Activated naive CD4-positive, alpha-beta T cell treated with anti-CD3 and anti-CD28 coated beads, Interleukin-2, amount 50 U/mL, for 16 hours (primary cell): Measurements from ENCODE around the gene COL9A3.

ENCODE experiments used
- DNase-seq: peaks from one replicate; pipeline ENCODE4 v3.0.0-alpha.2; 2020

Gene COL9A3

GRCh38 chr20:62825986-62826645 is 9.3 kb downstream of the COL9A3 start:
- DNase-seq, result no peak

DNA sequence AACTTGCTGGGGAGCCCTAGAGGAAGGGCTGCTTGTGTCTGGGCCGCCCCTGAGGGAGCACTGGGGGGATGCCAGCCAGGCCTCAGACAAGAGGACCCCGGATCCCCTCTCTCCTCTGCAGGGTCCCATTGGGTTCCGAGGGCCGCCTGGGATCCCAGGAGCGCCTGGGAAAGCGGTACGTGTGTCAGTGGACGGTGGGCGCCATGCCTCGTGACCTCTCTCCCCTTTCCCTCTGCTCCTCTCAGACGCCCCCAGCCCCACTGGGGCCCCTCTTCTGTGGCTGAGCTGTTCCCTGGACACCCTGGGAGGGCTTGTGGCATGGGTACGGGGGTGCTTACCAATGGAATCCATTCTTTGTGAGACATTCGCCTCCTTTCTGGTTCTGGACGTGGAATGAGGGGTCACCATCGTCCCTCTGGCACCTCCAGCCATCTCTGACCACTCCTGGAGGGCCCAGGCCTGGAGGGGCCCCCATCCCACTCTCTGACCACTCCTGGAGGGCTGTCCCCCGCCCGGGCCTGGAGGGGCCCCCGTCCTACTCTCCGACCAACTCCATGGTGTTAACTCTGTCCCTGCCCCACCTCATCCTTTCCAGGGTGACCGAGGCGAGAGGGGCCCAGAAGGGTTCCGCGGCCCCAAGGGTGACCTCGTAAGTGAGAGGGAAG is 9.9 kb downstream of the COL9A3 start:
- no peak for DNase-seq

GRCh38 chr20:62827311-62828038 is 10.6 kb downstream of the COL9A3 start:
- DNase-seq, result no peak

DNA sequence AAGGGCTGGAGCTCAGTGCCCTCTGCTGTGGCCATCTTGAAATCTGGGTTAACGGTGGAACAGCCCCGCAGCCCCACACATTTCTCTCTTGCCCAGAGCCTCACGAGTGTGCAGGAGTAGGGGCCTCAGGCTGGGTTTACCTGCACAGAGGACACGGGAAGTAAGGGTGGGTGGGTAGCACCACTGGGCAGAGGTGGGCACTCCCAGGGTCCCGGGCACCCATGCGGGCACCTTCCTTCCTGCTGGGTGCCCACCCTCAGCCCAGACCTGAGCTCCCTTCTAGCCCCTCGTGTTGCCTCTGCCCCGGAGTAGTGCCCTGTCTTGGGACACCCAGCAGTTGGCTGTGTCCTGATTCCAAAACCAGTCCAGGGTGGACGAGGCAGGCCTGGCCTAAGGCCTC is 11.2 kb downstream of the COL9A3 start:
- no peak for DNase-seq

DNA sequence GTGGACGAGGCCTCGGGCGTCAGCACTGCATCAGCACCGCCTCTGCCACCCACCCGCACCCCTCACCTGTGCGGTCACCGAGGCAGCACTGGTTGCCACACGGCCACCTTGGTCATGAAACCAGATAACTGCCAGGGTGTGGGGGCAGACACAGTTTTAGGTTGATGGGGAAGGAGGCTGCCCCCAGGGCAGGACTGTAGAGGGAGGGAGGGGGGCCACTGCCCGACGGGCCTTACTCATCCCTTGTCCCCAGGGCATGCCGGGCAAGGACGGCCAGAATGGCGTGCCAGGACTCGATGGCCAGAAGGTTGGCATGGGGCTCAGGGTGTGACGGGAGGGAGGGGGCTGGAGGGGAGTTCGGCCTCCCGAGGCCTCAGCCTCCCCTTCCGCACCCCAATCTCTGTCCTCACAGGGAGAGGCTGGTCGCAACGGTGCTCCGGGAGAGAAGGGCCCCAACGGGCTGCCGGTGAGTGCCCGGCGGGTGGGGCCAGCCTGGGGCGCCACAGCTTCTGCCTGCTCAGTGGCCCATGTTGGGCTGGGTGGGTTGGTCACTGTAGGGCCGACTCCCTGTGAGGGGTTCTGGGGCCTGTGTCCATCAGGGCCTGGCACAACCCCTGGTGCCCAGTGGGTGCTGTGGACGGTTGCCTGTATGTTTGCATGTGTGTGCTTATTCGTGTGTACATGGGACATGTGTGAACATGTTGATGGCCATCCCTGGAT is 11.8 kb downstream of the COL9A3 start:
- no peak for DNase-seq

- no peak for DNase-seq
These were observed 12.7 kb downstream of the COL9A3 start for GRCh38 chr20:62829231-62830230.

GRCh38 chr20:62830251-62830650 is 13.4 kb downstream of the COL9A3 start:
- DNase-seq, result no peak

GRCh38 chr20:62830821-62831220 is 14.0 kb downstream of the COL9A3 start:
- no peak for DNase-seq

GRCh38 chr20:62831361-62831788 is 14.5 kb downstream of the COL9A3 start:
- DNase-seq, result no peak

DNA sequence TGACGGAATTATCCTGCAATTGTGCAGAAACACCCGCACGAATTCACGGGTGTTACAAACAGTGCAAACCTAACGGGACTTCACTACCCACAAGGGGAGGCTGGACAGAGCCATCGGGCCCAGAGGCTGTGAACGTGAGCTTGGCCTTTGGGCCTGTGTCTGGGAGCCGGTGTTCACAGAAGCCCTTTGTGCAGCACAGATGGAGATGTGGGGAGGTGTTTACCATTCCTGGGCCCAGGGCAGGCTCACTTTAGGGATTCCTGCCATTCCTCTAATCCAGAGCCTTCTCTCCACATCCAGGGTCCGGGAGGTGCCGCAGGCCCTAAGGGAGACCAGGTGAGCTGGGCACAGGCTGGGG is 15.0 kb downstream of the COL9A3 start:
- DNase-seq, result no peak

GRCh38 chr20:62832212-62832922 is 15.5 kb downstream of the COL9A3 start:
- DNase-seq, result no peak

DNA sequence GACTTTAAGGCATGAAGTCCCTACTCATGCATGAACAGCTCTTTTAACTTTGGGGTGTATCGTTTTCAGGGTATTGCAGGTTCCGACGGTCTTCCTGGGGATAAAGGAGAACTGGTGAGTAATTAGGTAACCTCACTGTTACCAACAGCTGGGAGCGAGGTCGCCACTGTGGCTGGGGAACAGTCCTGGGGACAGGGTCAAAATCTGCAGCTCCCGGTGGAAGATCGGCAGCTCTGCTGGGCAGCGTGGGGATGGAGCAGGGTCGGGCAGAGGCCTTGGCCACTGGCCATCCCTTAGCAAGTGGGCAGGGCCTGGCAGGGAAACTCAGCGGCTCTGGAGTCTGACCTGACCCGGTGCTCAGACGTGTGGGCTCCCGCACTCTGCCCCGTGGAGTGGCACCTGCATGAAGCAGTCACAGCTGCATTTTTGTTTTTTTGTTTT is 16.1 kb downstream of the COL9A3 start:
- DNase-seq, result no peak

DNA sequence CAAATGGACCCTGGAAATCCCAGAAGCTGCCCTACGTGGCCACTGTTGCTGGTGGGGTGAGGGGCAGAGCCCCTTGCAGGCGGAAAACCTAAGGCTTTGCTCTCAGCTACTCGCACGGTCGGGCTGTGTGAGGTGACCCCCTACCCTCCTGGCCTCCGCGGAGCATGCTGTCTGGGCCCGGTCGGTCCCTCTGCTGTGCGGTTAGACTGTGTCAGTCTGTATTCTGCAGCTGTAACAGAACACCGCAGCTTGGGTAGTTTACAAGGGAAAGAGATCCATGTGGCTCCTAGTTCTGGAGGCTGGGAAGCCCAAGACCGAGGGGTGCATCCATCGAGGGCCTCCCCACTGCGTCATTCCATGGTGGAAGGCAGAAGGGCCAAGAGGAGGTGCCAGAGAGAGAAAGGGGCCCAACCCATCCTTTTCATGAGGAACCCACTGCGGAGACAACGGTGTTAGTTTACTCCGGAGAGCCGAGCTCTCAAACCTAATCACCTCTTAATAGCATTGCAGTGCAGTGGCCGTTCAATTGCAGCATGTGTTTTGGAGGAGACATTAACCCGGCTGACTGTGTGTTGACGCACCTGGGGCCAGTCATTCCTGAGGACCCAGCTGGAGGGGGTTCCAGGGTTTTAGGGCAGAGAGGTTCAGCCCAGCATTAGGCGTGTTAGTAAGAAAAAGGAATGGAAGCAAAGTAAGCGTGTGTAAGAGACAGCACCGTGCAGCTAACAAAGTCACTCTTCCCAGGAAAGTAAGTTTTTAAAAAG is 18.3 kb downstream of the COL9A3 start:
- no peak for DNase-seq

- DNase-seq, result no peak
These were observed 19.3 kb downstream of the COL9A3 start for GRCh38 chr20:62835931-62836861.

GRCh38 chr20:62836967-62837490 is 20.2 kb downstream of the COL9A3 start:
- no peak for DNase-seq

DNA sequence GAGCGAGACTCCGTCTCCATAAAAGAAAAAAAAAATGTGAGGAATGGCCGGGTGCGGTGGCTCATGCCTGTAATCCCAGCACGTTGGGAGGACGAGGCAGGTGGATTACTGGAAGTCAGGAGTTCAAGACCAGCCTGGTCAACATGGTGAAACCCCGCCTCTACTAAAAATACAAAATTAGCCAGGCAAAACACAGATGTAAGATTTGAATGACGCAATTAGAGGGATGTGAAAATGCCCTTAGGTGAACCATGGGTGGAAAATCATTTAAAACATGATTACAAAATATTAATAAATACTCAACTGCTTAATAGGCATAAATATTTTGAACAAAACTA is 20.9 kb downstream of the COL9A3 start:
- DNase-seq, result no peak

DNA sequence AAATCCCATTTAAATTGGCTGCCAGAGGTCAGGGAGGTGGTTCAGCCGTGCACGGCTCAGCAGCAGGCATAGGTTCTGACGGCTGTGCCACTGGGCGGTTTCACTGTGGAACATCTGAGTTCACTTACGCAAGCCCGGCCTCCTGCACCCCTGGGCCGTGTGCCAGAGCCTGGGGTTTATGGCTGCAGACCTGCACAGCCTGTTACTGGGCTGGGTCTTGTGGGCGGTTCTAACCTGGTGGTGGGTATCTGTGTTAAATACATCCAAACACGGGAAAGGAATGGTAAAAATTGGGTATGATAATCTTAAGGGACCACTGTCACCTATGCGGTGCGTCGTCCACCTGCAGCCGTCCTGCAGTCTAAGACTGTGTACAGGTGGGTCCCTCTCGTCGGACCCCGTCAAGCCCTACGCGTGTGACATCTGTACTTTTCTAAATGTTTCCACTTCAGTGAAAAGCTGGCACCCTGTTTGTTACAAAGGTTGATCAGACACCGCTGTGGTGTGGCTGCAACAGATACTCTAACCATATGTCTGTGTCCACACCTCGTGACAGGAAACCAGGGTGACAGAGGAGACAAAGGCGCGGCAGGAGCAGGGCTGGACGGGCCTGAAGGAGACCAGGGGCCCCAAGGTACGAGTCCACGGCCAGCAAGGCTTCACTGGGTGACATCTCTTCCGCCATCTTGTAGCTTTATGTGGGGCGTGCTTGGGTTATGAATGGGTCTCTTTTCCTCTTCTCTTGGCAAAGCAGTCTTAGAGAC is 21.5 kb downstream of the COL9A3 start:
- no peak for DNase-seq

DNA sequence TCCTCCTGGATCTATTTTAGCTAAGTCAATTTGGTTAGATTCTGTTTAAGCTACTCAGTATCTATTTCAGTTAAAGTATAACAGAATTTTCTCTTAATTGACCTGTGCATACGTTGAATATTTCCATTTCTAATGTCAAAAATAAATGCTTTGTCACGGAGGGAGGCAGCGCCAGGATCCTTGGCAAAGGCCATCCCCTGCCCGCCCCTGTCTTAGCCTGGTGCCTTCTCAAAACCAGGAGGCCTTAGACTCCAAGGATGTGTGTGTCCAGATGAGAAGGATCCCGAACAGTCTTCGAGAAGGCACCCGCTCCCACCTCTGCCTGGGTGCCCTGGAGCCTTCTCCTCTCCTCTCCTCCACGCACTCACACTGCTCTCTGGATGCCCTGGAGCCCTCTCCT is 22.4 kb downstream of the COL9A3 start:
- DNase-seq, result no peak

DNA sequence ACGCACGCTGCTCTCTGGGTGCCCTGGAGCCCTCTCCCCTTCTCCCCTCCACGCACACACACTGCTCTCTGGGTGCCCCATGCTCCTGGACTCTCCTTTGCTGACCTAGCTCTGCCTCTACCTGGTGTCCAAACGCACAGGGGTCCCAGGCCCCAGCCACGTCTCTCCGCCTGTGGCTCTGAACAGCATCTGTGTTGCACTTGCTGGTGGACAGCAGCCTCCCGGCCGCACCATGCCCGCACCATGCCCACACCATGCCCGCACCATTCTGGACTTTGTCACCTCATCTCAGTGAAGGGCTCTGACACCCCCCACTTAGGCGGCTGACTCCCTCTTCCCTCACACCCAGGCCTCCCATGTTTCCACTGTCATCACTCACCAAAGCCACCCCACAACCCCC is 23.0 kb downstream of the COL9A3 start:
- DNase-seq, result no peak
